GM20000 (cell line): Measurements from ENCODE around the gene IFT88.

Experiments
- DNase-seq: peaks from one replicate; pipeline ENCODE4 v3.0.0; 2012; ENCODE audit warnings: low spot score
- TF ChIP-seq, protein P1 (sequence below): IDR thresholded peaks from 2 replicates; pipeline ENCODE4 v1.5.1; 2012; ENCODE audit warnings: mild to moderate bottlenecking, control low read depth; ENCODE audit errors: extremely low read depth, missing control alignments

The IFT88 gene

GRCh38 chr13:20623000-20623399, 56.0 kb downstream of the IFT88 start:
- no peak for DNase-seq
- TF ChIP-seq, protein P1, sequence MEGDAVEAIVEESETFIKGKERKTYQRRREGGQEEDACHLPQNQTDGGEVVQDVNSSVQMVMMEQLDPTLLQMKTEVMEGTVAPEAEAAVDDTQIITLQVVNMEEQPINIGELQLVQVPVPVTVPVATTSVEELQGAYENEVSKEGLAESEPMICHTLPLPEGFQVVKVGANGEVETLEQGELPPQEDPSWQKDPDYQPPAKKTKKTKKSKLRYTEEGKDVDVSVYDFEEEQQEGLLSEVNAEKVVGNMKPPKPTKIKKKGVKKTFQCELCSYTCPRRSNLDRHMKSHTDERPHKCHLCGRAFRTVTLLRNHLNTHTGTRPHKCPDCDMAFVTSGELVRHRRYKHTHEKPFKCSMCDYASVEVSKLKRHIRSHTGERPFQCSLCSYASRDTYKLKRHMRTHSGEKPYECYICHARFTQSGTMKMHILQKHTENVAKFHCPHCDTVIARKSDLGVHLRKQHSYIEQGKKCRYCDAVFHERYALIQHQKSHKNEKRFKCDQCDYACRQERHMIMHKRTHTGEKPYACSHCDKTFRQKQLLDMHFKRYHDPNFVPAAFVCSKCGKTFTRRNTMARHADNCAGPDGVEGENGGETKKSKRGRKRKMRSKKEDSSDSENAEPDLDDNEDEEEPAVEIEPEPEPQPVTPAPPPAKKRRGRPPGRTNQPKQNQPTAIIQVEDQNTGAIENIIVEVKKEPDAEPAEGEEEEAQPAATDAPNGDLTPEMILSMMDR = no peak

- no peak for DNase-seq
- TF ChIP-seq, protein P1 = no peak
Measured at GRCh38 chr13:20624213-20624612, 57.3 kb downstream of the IFT88 start.

- TF ChIP-seq, protein P1 = no peak
- DNase-seq = no peak
Measured at GRCh38 chr13:20633802-20634201, 66.8 kb downstream of the IFT88 start.

DNA sequence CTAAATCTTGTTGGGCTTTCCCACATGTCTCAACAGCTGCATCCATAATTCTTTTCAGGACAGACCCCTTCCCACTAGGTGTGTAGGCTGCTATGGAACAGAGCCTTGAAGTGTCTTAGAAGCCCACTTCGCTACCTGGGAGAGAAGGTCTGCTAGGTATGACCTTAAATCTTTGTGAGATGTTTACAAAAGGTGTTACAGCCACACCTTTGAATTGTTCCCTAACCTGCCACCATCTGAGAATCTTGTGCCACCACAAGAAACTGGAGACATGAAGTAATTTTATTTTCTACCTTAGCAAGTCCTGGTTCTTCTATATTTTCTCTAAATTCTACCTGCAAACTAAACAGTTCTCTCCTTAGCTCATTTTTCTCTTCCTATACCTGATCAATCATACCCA, 69.1 kb downstream of the IFT88 start:
- TF ChIP-seq, protein P1 = no peak
- no peak for DNase-seq

DNA sequence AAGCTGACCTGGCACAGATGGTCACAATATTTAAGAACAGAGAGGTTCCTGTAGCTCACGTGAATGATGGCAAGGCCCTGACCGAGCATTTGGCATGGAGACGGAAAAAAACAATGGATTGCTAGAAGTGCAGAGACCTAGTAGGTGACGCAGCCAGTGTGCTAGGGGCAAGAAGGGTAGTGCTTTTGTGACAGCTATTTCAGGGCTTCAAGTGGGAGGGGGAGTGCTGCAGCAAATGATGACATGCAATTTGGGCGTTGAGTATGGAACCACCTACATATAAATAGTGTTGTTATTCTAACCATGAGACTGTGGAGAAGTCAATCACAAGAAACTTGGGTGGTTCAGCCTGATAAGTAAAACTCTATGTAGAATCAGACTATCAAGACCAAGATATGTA, 70.9 kb downstream of the IFT88 start:
- TF ChIP-seq, protein P1 = no peak
- no peak for DNase-seq

GRCh38 chr13:20647758-20648157, 80.8 kb downstream of the IFT88 start:
- DNase-seq = no peak
- TF ChIP-seq, protein P1 = no peak

DNA sequence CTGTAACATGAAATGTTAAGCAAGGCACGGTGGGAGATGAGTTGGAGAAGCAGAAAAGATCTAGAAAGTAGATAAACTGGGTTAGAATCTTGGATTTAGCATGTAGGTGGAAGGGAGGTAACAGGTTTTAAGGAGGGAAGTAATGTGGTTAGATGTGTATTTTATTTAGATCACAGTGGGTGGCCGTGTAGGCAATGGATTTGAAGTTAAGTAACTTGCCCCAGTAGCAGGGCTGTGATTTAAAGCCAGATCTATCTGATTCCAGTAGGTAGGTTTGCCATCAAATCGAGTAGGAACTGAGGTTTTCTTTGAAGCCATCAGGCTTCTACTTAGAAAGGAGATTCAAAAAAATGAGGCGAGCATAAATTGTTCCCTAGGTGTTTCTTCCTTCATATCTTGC, 86.0 kb downstream of the IFT88 start:
- TF ChIP-seq, protein P1 = no peak

More for the DNA sequence above, 86.0 kb downstream of the IFT88 start:
- no peak for DNase-seq
